CD4-positive, alpha-beta T cell treated with Interleukin-6 at 100 ng/mL for 8 hours (primary cell): ENCODE measurements around the gene ZNF205.
A peak's percentile ranks its signal among the peaks of the same experiment; 100 is the strongest.
"Not testable (repeated sequence)": the region's sequence is repeated elsewhere in the genome, so short reads cannot be mapped to it uniquely, and the experiment has no call there.

Experiments
- DNase-seq: peaks from one replicate; pipeline ENCODE4 v3.0.0-alpha.2; 2020; ENCODE audit warnings: mixed read lengths, low spot score

Gene ZNF205

DNA sequence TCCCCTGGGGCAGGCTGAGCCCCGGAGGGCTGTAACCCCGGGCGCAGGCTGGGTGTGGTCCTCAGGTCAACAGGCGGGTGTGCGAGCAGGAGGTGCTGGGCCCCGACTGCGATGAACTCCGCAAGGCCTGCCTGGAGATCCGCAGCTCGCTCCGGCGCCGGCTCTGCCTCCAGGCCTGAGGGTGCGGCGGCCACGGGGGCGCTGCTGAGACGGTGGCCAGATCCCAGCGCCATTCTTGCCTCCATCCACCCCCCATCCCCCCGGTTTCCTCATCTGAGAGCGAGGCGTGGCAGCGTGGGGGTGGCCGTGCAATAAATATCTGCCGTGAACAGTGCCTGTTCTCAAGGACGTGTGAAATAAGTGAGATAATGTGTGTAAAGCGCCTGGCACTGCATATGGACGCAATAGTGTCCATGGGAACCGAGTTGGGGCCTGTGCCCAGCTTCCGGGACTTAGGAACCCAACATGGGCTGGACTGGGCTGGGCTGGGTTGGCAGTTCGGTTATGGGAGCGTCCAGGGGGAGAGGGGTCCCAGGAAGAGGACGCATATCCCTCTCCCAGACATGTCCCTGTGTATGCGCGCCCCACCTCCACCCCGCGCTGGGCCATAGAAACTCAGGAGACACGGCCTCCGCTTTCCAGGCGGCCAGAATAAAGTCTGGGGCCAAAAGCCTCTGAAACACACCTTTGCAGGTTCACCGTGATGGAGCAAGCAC lies 37.4 kb downstream of the ZNF205 start:
- peak; percentile 35 for DNase-seq

DNA sequence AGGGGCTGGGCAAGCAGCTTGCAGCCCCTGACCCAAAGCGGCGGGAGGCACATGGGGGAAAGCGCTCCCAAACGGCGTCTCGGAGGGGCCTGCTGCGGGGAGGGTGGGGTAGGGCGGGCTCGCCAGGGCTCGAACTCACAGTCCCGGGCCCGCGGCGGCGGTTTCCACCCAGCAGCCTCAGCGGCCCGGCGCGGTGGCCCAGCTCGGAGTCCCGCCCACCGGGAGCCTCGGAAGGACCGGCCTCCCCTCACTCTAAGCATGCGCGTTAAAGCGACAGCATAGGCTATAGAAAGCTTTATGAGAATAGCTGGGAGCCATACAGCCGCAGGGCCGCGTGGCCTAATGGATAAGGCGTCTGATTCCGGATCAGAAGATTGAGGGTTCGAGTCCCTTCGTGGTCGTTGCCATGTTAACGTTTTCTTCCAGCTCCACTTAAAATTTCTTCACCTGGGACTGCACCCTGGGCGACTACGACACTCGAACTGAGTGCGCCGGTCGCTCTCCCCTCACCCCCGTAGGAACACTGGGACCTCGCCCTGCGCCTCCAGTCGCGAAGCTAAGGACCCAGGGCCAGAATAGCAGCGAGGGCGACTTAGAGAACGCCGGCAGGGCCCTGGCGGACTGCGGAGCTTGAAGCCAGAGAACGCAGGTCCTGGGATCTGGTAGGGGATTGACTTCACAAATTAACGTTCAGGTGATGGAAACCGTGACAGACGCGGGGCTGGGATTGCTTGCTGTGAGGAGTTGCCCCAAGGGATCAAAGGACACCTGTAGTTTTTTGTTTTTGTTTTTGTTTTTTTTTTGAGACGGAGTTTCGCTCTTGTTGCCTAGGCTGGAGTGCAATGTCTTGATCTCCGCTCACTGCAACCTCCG lies 38.2 kb downstream of the ZNF205 start:
- DNase-seq: peak; percentile 95

DNA sequence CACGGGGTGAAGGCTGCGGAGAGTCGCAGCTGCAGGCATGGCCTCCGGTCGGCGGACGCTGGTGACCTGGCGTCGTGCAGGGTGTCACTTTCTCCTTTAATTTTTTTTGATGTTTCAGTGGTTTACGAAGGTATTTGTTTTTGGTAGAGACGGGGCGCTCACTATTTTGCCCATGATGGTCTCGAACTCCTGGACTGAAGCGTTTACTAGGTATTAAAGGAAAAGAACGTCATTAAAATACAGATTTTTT lies 39.6 kb downstream of the ZNF205 start:
- DNase-seq: no peak

DNA sequence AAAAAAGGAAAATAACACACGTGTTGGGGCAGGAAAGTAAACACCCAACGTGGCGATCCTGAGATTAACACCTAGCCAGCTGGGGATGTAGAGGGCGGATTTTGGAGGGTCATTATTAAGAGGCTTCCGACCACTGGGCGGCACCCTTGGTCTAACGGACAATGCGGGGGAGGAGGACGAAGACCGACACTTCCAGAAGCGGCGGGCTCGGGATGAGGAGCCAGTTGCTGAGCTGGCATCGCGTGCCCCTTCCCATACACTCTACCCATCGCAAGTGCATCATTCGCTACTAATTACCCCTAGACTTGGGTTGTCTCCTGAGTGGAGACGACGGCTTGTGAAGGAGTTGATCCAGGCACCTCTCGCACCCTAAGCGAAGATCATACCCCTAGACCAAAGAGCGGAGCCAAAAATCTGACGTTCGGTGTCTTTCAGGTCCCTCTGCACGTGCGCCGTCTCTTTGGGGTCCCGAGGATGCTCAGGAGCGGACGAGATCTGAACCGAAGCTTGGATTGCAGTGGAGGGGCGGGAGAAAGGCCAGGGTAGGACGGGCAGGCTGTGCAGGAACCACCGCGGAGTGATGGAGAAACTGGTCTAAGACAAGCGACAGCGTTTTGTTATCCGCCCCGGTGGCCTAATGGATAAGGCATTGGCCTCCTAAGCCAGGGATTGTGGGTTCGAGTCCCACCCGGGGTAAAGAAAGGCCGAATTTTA lies 40.0 kb downstream of the ZNF205 start:
- peak; percentile 73 for DNase-seq

DNA sequence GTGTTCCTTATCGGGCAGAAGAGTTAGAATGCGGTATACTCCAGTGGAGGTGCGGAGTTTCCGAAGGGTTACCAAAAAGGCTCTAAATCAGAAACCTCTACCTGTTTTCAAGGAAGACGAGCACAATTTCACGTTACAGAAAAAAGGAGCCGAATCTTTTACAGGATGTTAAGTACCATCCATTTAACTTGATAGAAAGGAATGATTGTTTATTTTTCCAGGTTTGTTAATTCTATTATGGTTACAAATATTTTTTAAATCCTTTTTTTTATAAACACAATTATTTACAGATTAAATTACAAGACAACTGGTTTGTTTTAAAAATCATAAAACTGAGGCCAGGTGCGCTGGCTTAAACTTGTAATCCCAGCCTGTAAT lies 40.6 kb downstream of the ZNF205 start:
- no peak for DNase-seq

DNA sequence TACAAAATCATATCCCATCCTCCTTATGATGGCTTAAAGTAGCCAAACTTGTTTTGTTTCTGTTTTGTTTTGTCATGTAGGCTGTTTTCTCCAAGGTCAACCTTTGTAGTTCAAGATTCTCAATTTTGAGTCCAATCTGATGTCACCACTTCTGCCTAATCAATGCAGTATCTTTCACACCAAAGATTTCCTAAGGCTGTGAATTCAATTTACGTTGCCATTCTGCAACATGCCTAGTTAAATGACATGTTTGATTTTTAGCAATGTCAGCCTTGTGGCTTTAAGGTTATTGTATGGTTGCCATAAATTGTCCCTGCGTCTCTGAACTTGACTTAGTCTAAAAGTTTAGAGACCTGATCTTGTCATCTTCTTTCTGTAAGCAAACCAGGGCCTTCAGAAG lies 42.8 kb downstream of the ZNF205 start:
- no peak for DNase-seq

DNA sequence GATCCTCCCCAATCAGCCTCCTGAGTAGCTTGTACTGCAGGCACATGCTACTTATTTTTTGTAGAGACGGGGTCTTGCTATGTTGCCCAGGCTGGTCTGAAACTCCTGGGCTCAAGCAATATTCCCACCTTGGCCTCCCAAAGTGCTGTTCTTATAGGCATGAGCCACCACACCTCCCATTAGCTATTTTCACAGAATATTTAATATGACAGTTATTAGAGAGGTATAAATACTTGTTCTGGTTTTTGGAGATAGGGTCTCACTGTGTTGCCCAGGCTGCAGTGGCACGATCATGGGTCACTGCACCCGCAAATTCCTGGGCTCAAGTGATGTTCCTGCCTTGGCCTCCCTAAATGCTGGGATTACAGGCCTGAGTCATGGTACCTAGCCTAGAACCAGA lies 43.6 kb downstream of the ZNF205 start:
- no peak for DNase-seq

DNA sequence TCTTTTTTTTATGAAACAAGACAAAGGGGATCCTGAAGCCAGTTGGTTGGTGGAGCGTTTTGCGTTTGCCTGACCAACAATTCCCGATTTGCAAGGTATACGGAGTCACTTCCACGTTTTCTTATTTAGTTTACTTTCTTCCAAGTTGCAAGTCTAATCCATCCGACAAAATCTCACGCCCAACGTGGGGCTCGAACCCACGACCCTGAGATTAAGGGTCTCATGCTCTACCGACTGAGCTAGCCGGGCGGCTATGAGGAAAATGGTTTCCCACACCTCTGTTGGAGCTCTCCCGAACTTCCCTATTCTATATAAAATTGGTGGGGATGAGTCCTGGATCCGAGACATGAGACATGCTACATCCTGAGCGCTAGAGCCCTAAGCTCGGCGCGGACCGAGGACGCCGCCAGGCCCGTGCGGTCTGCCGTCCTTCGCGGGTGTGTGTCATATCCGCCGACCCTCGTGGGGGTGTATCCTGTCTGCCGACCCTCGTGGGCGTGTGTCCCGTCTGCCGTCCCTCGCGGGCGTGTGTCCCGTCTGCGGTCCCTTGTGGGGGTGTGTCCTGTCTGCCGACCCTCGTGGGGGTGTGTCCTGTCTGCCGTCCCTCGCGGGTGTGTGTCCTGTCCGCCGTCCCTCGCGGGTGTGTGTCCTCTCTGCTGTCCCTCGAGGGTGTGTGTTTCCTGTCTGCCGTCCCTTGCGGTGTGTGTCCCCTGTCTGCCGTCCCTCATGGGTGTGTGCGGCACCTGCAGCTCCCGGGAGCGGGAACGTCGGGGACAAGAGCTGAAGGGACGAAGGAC lies 45.0 kb downstream of the ZNF205 start:
- peak; percentile 37 for DNase-seq

DNA sequence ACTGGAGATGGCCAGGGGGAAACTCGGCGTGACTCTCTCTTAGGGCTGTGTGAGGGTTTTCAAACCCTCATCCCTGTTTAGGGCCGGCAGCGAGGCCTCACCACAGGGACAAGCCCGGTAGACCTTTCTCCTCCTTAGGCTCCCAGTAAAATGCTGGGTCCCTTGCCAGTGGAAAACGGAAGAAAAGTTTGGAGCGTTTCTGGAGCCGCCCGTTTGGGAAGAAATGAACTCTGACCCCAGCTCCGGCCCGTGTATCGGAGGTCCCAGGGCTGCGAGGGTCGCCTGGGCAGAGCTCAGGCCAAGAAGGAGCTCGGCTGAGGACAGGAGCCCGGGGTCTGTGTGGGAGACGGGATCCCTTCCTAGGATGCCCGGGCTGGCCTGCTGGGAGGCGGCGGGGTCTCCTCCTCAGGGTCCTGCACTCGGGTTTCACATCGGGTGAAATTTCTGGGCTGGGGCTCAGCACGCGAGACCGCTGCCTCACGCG lies 45.7 kb downstream of the ZNF205 start:
- DNase-seq: no peak

DNA sequence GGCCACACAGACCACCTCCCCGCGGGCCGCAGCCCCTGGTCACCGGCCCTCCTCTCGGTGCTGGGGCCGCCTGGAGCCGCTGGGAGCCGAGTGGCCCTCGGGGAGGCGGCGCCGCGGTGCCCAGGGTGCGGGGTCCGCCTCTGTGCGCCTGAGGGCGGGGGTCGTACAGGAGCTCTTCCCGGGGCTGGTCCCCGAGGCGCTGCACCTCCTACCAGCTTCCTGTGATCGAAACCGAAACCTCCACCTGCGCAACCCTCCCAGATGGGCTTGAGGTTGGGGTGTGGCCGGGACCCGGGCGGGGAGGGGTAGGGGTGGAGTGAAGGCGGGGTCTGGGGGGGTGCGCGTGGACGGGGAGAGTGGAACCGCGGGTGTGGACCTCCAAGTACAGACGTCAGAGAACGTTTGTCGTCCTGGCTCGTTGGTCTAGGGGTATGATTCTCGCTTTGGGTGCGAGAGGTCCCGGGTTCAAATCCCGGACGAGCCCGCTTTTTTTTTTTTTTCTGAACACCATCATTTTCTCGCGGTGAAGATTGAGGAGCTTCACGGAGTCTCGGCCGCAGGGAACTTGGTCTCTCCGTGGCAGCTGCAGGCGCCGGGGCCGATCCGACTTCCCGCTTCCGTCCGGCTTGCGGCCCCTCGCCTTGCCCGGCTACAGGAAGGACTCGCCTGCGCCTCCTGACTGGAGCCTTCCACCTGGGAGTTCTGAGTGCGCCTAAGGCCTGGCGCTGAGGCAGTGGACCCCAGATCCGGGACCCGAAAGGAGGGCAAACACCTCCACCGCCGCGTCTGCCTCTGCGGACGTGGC lies 46.3 kb downstream of the ZNF205 start:
- peak; percentile 96 for DNase-seq

DNA sequence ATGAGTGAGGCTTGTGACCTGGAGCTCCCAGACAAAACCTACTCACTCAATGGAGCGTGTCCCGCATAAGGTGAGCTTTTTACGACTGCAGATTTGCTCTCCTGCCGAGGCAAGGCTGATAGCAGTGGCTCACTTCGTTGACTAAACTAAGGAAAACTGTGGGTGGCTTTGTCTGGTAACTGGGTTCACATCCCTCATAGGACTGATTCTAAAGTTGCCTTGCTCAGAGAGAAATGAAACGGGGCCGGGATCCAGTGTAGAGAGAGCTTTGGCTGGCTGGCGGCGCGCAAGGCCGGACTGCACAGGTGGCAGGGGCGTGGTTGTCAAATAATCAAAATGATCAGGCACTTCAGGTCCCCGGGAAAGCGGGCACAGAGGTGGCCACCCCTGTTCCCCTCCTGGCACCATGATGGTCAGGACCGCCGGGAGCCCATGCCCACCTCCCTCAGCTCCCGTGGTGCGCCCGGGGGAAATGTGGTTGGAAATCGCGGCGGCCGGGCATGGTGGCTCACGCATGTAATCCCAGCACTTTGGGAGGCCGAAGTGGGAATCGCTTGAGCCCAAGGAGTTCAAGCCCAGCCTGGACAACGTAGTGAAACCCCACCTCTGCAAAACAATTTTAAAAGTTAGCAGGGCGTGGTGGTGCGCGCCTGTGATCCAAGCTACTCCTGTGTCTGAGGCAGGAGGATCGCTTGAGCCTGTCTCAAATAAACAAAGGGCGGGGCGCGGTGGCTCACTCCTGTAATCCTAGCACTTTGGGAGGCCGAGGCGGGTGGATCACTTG lies 49.0 kb downstream of the ZNF205 start:
- no peak for DNase-seq

DNA sequence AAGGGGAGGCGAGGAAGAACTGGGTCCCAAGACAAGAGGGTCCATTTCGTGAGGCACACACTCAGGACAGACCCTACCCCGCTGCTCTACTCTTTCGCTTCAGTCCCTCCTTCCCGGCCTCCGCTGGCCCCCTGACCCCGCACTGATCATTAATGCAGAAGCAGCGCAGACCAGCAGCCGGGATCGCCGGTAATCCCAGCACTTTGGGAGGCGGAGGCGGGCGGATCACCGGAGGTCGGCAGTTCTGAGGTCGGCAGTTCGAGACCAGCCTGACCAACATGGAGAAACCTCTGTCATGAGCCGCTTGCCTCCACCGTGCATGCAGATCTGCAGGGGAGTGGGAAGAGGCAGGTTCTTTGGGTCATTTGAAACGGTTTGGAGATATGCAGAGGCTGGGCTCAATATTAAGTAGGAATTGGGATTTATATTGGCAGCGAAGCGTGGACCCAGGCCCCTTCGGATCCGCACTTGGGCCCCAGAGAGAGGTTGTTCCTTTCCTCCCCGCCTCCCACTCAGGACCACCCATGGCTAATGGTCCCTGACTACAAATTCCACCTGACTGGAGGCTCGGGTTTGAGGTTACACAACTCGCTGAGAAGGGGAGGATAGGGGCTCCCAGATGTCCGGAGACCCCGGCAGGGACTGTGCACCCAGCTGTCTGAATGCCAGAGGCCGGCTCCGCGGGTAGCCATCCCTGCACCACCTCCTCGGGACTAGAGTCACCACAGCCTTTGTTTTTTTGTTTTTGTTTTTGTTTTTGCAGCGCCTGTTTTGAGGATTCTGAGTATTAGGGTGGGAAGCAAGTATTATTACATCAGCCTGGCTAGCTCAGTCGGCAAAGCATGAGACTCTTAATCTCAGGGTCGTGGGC lies 52.0 kb downstream of the ZNF205 start:
- DNase-seq: no peak

DNA sequence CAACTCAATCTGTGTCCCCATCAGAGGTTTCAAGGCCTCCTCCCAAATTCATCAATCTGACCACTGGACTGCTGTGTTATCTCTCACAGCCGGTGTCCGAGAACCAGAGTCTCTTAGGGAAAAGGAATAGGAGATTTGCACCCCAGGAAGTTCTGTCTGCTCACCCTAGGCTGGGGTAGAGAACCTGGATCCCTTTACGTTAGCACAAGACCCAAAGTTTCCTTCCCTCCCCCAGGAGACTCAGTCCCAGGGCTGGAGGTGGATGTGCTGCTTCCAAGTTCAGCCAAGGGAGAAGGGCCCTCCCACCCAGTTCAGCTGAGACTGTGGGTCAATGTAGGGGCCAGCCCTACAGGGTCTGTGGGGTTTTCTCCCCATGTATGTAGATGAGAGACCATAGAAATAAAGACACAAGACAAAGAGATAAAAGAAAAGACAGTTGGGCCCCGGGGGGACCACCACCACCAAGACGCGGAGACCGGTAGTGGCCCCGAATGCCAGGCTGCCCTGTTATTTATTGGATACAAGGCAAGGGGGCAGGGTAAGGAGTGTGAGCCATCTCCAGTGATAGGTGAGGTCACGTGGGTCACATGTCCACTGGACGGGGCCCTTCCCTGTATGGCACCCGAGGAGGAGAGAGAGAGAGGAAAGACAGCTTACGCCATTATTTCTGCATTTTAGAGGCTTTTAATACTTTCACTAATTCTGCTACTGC lies 52.9 kb downstream of the ZNF205 start:
- no peak for DNase-seq

DNA sequence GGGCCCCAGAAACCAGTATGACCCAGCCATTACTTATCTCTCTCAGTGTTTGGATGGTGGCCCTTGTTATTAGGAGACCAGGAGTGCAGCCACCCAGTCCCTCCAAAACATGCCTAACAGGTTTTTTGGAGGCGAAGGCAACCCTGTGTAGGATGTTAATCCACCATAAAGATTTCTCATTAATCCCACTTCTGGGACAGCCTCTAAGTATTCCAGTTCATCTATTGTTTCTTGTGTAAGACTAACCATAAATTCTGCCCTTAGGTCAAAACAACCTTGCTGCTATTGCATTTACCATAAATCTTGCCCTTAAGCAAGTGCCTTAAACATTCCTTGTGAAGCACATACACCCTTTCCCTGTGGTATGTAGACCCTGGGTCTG lies 54.1 kb downstream of the ZNF205 start:
- no peak for DNase-seq

DNA sequence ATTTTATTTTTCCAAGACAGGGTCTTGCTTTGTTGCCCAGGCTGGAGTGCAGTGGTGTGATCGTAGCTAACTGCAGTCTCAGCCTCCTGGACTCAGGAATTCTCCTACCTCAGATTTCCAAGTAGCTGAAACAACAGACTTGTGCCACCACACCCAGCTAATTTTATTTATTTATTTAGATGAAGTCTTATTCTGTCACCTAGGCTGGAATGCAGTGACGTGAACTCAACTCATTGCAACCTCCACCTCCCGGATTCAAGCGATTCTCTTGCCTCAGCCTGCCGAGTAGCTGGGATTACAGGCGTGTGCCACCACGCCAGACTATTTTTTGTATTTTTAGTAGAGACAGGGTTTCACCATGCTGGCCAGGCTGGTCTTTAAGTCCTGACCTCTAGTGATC lies 56.3 kb downstream of the ZNF205 start:
- not testable (repeated sequence) for DNase-seq
